ENCODE data around the gene HEXIM1.

- TF ChIP-seq REST (IDR thresholded peaks at IDR 0.05; ENCODE audit: unreplicated experiment): no peak
- no peak for TF ChIP-seq ZNF114 (CRISPR knock-in tag; IDR thresholded peaks at IDR 0.05)
- no peak for TF ChIP-seq CTCF (conservative IDR thresholded peaks at IDR 0.05; ENCODE audit: low read depth in 2 of 2)
- TF ChIP-seq POLR2AphosphoS5 (IDR thresholded peaks at IDR 0.05; ENCODE audit: low read depth): no peak
Measured at GRCh38 chr17:45112559-45113423, 35.5 kb upstream of the HEXIM1 start.
